Lower leg skin (tissue), 4 donors: Measurements from ENCODE around the gene CASTOR1. TPM values are rescaled to one million over a fixed set of nuclear protein-coding genes. Genes with fewer than 3 reads are reported as not detected.

Experiments
- DNase-seq, 2 donors: peaks; one replicate each; pipeline ENCODE4 v3.0.0-alpha.2; 2019; ENCODE audit warnings: low spot score in 2 of 2
- H3K4me3 ChIP-seq: fragments of 200-600 bp; sonication (generic); 2 replicates; pipeline ENCODE4 v1.5.1; 2017; ENCODE audit warnings: mild to moderate bottlenecking, low read depth; ENCODE audit not compliant: poor library complexity, severe bottlenecking
- POLR2A ChIP-seq, 2 donors: fragments of 450-650 bp; IDR thresholded peaks; one replicate each; pipeline ENCODE4 v1.6.1; 2016 to 2017; ENCODE audit warnings: antibody characterized with exemption in 2 of 2, mild to moderate bottlenecking in 1 of 2, moderate library complexity in 1 of 2
- WGBS, 2 donors: methylation state at CpG; one replicate each; pipeline ENCODE4 v1.1.5; 2018; 5-methylcytosine and 5-hydroxymethylcytosine counted together
- intact Hi-C: fragments of 100-400 bp; cut with DNase I; formaldehyde crosslinking; loops from one replicate; pipeline ENCODE4 v1.15.0; 2023; ENCODE audit warnings: low total_unique reads
- total RNA-seq, 4 donors: library from RNA; depleted of rRNA; stranded (reverse); fragments of >200 nt; gene quantifications; one replicate each; pipeline ENCODE4 v1.1.0, GENCODE V29; 2016
- TF ChIP-seq, protein P1 (sequence below), 3 donors: fragments of 450-650 bp; IDR thresholded peaks; one replicate each; pipeline ENCODE4 v1.5.1; 2016; ENCODE audit warnings: antibody characterized with exemption in 3 of 3, mild to moderate bottlenecking in 3 of 3, moderate library complexity in 2 of 3

CASTOR1 gene
- total RNA-seq, 4 donors from 2014 or later, result 16.3 to 38.1 (median 22.6) TPM

GRCh38 chr22:30245181-30245984, 43.9 kb downstream of the CASTOR1 start:
- H3K4me3 ChIP-seq, result no peak overlapping the region
- intact Hi-C loops, result no loop called here
- TF ChIP-seq POLR2A (IDR thresholded peaks at IDR 0.05), result no peak
- TF ChIP-seq, protein P1, sequence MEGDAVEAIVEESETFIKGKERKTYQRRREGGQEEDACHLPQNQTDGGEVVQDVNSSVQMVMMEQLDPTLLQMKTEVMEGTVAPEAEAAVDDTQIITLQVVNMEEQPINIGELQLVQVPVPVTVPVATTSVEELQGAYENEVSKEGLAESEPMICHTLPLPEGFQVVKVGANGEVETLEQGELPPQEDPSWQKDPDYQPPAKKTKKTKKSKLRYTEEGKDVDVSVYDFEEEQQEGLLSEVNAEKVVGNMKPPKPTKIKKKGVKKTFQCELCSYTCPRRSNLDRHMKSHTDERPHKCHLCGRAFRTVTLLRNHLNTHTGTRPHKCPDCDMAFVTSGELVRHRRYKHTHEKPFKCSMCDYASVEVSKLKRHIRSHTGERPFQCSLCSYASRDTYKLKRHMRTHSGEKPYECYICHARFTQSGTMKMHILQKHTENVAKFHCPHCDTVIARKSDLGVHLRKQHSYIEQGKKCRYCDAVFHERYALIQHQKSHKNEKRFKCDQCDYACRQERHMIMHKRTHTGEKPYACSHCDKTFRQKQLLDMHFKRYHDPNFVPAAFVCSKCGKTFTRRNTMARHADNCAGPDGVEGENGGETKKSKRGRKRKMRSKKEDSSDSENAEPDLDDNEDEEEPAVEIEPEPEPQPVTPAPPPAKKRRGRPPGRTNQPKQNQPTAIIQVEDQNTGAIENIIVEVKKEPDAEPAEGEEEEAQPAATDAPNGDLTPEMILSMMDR (IDR thresholded peaks at IDR 0.05), result no peak
- DNase-seq, result no peak
- WGBS, 2 donors, result 56 to 60% methylated on average over 14 to 15 of the region's 15 CpGs

DNA sequence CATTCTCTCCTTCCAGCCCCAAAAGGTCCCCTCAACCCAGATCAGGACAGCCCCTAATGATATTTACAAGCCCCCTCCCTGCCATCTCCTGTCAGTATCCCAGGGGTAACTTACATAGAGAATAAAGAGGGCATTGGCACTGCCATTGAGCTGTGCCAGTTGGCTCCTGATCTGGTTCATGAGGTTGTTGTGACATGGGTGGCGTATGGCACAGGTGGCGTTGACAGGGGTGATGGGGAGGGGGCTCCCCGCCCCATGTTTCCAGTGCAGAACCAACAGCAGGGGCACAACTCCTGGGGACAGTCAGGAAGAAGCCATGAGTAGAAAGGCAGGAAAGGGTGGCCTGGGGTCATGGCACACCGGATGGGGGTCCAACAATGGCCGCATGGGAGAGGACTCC, 44.7 kb downstream of the CASTOR1 start:
- H3K4me3 ChIP-seq, result no peak overlapping the region
- intact Hi-C loops, result no loop called here
- DNase-seq, result no peak
- WGBS, 2 donors, result 90% methylated on average over 5 of the region's 5 CpGs
- TF ChIP-seq, protein P1 (IDR thresholded peaks at IDR 0.05), result no peak
- no peak for TF ChIP-seq POLR2A (IDR thresholded peaks at IDR 0.05)

DNA sequence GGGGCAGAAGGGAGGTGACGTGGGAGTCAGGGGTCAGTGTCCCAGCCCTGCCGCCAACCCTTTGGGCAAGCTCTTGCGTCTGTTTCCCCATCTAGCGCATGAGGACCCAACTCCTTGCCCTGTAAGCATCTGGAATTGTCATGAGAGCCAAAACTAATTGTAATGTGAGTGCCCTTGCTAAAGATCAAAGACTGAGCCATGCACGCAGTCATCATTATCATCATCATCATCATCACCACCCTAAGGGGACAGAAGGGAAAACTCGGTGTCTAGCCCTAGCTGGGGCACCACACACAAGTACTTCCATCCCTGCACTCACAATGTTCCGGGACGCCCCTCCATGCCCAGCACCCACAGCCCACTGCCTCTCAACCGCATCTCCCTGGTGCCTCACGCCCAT, 45.2 kb downstream of the CASTOR1 start:
- WGBS, 2 donors, result 92 to 93% methylated on average over 10 of the region's 10 CpGs
- TF ChIP-seq, protein P1 (IDR thresholded peaks at IDR 0.05), result no peak
- TF ChIP-seq POLR2A (IDR thresholded peaks at IDR 0.05), result no peak
- intact Hi-C loops, result no loop called here

DNA sequence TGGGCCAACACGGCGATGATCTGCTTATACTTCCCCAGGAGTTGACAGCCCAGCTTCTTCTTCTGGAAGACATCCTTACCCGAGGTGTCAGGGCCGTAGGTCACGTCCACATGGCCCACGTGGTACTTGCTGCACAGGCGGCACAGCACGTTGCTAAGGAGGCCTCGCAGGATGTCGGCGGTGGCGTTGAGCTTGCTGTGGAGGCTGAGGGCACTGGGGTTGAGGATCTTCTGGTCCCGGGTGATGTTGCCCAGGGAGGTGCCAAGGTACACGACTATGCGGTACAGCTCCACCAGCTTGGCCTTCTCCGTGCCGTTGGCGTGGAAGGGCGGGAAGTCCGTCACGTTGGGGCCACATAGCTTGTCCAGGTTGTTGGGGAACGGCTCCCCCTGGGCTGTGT, 45.6 kb downstream of the CASTOR1 start:
- intact Hi-C loops, result no loop called here

More for the DNA sequence above, 45.2 kb downstream of the CASTOR1 start:
- no peak overlapping the region for H3K4me3 ChIP-seq
- DNase-seq, result no peak

DNA sequence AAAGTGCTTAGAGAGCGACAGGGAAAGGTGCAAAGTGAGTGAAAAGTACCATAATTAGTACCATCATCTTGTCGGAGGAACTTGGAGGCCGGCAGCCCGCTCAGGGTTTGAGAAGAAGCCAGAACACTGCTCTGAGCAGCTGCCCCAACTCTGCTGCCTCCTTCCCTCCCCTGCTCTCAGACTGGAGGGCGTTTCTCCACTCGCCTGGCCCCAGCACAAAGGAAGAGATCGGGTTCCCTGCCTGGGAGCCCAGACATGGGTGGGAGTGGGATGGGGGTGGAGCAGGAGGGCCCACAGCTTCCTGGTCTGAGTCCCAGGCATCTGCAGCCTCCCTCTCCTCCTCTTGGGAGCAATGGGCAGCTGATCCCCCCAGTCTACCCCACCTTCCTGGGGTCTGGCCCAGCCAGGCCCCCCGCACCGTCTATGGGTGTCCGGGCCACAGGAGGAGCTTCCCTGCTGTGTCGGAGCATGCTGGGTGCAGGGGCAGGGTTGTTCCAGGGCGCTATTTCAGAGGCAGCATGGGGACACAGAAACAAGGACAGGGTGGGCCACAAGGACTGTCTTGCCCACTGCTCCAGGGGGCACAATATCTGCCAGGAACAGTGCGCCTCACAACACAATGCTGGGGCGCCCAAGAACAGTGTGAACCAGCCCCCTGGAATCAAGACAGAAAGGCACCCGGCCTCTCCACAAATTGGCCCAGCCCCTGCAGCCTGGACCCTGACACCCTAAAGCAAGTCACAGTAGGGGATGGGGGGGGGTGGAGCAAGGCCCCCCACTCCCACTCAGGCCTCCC, 47.5 kb downstream of the CASTOR1 start:
- H3K4me3 ChIP-seq, result no peak overlapping the region
- 75 to 77% methylated on average over 11 to 13 of the region's 15 CpGs for WGBS, 2 donors
- intact Hi-C loops, result no loop called here
- no peak for DNase-seq
- no peak for TF ChIP-seq POLR2A (IDR thresholded peaks at IDR 0.05)
- TF ChIP-seq, protein P1 (IDR thresholded peaks at IDR 0.05), result no peak

More for the DNA sequence above, 45.6 kb downstream of the CASTOR1 start:
- TF ChIP-seq, protein P1 (IDR thresholded peaks at IDR 0.05), result no peak
- TF ChIP-seq POLR2A (IDR thresholded peaks at IDR 0.05), result no peak
- no peak overlapping the region for H3K4me3 ChIP-seq
- no peak for DNase-seq
- WGBS, 2 donors, result 85 to 86% methylated on average over 18 to 22 of the region's 22 CpGs
